HG02610 (cell line): ENCODE measurements around the gene KIAA0825.

ENCODE experiments used
- ATAC-seq: cut with Tn5 transposase; IDR thresholded peaks from one replicate; pipeline ENCODE4 v1.9.1; 2021; ENCODE audit warnings: mild to moderate bottlenecking, moderate library complexity; ENCODE audit not compliant: unreplicated experiment

KIAA0825 gene

GRCh38 chr5:94250985-94251384 lies 367.4 kb downstream of the KIAA0825 start:
- no peak for ATAC-seq

GRCh38 chr5:94249430-94249829 lies 369.0 kb downstream of the KIAA0825 start:
- ATAC-seq: no peak

GRCh38 chr5:94248175-94248875 lies 370.1 kb downstream of the KIAA0825 start:
- ATAC-seq: no peak

- no peak for ATAC-seq
Measured at GRCh38 chr5:94245608-94246007, 372.8 kb downstream of the KIAA0825 start.

GRCh38 chr5:94244921-94245320 lies 373.5 kb downstream of the KIAA0825 start:
- no peak for ATAC-seq

GRCh38 chr5:94243612-94244011 lies 374.8 kb downstream of the KIAA0825 start:
- no peak for ATAC-seq

GRCh38 chr5:94240993-94241651 lies 377.3 kb downstream of the KIAA0825 start:
- ATAC-seq: no peak

GRCh38 chr5:94240596-94240992 lies 377.8 kb downstream of the KIAA0825 start:
- no peak for ATAC-seq

GRCh38 chr5:94240134-94240533 lies 378.3 kb downstream of the KIAA0825 start:
- no peak for ATAC-seq

- no peak for ATAC-seq
Measured at GRCh38 chr5:94239266-94239665, 379.1 kb downstream of the KIAA0825 start.

- ATAC-seq: no peak
Measured at GRCh38 chr5:94234987-94235386, 383.4 kb downstream of the KIAA0825 start.

GRCh38 chr5:94228791-94229190 lies 389.6 kb downstream of the KIAA0825 start:
- no peak for ATAC-seq

- peak; percentile 46 for ATAC-seq
Measured at GRCh38 chr5:94223235-94223634, 395.2 kb downstream of the KIAA0825 start.

- no peak for ATAC-seq
Measured at GRCh38 chr5:94218374-94218773, 400.0 kb downstream of the KIAA0825 start.

GRCh38 chr5:94217745-94218144 lies 400.7 kb downstream of the KIAA0825 start:
- ATAC-seq: no peak

- no peak for ATAC-seq
Measured at GRCh38 chr5:94217216-94217615, 401.2 kb downstream of the KIAA0825 start.

- ATAC-seq: no peak
Measured at GRCh38 chr5:94212476-94212875, 405.9 kb downstream of the KIAA0825 start.

- ATAC-seq: no peak
Measured at GRCh38 chr5:94209774-94210355, 408.5 kb downstream of the KIAA0825 start.

- no peak for ATAC-seq
Measured at GRCh38 chr5:94209272-94209671, 409.1 kb downstream of the KIAA0825 start.

- ATAC-seq: no peak
Measured at GRCh38 chr5:94199566-94199965, 418.8 kb downstream of the KIAA0825 start.

GRCh38 chr5:94197970-94198369 lies 420.4 kb downstream of the KIAA0825 start:
- ATAC-seq: no peak

GRCh38 chr5:94196953-94197352 lies 421.5 kb downstream of the KIAA0825 start:
- ATAC-seq: no peak
